GM12892 (cell line): ENCODE results near the gene PKP3.
"Not testable (repeated sequence)": the region's sequence is repeated elsewhere in the genome, so short reads cannot be mapped to it uniquely, and the experiment has no call there.

Source experiments
- DNase-seq: peaks from one replicate; pipeline ENCODE4 v3.0.0; 2011; ENCODE audit not compliant: insufficient read length
- FAIRE-seq: peaks from 2 replicates; lab custom pipeline; 2011; peaks lifted over from hg19 to GRCh38; lab: Jason Lieb, UNC
- POLR2A ChIP-seq: IDR thresholded peaks from 2 replicates; pipeline ENCODE4 v1.6.1; 2011; ENCODE audit warnings: low read depth, low read length, control low read depth
- POLR2AphosphoS5 ChIP-seq: IDR thresholded peaks from 2 replicates; pipeline ENCODE4 v1.6.1; 2011; ENCODE audit warnings: low read depth, low read length, control low read depth
- TAF1 ChIP-seq: IDR thresholded peaks from 2 replicates; pipeline ENCODE4 v1.6.1; 2011; ENCODE audit warnings: low read depth, mild to moderate bottlenecking, control low read depth, low read length, borderline replicate concordance

Gene PKP3

DNA sequence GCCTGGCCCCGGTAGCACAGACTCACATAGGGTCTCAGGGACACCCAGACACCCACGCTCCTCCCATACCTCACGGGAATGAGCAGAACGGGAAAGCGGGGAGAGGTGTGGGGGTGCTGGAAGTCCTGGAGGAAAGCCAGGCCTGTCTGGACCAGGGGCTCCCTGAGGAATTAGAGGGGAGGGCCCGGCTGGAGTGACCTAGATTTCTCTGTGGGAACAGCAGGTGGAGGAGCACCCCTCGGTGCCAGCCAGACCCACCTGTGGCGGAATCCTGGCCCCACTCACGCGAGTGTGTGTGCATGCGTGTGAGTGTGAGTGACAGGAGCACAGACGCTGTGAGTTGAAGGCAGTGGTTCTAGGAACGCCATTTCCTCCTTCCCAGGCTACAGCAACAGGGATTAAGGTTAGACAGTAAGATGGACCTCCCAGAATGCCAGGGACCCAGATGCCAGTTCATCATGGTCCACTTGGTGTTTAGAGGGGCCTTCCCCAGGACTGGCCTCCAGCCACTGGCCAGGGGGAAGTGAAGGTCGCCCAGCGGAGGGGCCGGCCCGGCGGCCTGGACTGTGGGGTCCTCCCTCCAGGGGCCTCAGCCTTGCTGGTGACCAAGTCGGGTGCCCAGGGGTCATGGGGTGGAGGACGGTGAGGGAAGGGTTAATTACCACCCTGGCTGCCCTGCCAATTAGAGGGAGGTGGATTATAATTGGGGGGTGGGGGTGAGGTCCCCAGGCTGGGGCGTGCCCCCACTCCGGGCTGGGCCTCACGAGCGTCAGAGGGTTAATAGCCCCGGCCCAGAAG, 1.0 kb downstream of the PKP3 start:
- no peak for TF ChIP-seq POLR2AphosphoS5
- no peak for TF ChIP-seq TAF1
- TF ChIP-seq POLR2A, result no peak
- FAIRE-seq (no peak), DNase-seq (no peak)

DNA sequence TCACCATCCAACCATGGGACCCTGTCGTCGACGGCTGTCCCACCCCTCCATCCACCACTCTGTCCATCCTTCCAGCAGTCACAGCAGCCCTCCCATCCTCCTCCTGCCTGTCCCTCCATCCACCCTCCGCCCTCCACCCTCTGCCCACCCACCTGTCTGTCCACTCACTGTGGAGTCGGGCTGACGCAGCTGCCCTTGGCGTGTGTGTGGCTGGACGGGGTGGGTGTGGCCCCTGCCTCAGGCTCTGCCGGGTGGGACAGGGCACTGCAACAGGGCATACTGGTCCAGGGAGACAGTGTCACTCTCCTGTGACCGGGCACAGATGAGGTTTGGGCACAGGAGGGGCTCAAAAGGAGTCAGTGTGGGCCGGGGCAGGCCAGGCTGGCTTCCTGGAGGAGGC, 1.9 kb downstream of the PKP3 start:
- no peak for FAIRE-seq
- TF ChIP-seq TAF1, result no peak

DNA sequence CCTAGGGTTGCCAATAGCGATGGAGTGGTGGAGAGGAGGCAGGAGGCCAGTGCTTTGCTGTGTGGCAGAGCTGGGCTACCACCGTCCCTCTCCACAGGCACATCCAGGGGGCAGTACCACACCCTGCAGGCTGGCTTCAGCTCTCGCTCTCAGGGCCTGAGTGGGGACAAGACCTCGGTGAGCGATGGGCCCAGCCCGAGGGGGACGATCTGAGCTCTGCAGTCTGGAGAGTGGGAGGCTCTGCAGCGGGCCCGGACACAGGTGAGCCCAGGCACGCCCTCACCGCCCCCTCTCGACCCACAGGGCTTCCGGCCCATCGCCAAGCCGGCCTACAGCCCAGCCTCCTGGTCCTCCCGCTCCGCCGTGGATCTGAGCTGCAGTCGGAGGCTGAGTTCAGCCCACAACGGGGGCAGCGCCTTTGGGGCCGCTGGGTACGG, 2.5 kb downstream of the PKP3 start:
- DNase-seq (no peak), FAIRE-seq (no peak)
- TF ChIP-seq TAF1 (no peak), POLR2AphosphoS5 (no peak), POLR2A (no peak)

More for the DNA sequence above, 1.9 kb downstream of the PKP3 start:
- DNase-seq, result no peak

DNA sequence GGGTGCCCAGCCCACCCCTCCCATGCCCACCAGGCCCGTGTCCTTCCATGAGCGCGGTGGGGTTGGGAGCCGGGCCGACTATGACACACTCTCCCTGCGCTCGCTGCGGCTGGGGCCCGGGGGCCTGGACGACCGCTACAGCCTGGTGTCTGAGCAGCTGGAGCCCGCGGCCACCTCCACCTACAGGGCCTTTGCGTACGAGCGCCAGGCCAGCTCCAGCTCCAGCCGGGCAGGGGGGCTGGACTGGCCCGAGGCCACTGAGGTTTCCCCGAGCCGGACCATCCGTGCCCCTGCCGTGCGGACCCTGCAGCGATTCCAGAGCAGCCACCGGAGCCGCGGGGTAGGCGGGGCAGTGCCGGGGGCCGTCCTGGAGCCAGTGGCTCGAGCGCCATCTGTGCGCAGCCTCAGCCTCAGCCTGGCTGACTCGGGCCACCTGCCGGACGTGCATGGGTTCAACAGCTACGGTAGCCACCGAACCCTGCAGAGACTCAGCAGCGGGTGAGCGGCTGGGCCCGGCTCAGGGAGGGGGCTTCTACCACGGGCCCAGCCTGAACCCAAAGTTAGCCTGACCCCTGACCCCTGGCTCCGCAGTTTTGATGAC, 3.0 kb downstream of the PKP3 start:
- DNase-seq (peak; percentile 77), FAIRE-seq (no peak)
- TF ChIP-seq TAF1 (no peak), POLR2AphosphoS5 (no peak), POLR2A (no peak)

DNA sequence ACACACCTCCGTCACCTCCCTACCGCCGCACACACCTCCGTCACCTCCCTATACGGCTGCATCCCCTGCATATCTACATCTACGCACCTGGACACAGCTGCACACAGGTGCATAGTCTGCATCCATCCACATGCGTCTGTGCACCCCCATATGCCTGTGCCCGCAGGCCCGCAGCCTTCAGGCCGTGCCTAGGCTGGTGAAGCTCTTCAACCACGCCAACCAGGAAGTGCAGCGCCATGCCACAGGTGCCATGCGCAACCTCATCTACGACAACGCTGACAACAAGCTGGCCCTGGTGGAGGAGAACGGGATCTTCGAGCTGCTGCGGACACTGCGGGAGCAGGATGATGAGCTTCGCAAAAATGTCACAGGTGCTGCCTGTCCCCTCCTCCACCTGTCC, 4.8 kb downstream of the PKP3 start:
- FAIRE-seq (no peak), DNase-seq (no peak)
- TF ChIP-seq POLR2A, result no peak

DNA sequence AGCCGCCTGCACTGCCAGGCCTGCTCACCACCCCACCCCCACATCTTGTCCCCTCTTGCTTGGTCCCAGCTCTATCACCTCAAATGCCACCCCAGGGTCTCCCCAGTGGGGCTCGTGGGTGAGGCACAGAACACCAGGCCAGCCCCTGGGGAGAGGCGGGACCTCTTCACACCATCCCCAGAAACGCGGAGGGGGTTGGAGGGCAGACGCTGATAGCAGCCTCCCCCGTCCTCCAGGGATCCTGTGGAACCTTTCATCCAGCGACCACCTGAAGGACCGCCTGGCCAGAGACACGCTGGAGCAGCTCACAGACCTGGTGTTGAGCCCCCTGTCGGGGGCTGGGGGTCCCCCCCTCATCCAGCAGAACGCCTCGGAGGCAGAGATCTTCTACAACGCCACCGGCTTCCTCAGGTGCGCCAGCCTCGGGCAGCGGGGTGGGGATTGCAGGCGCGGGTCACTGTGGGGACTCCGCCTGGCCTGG, 5.8 kb downstream of the PKP3 start:
- TF ChIP-seq TAF1 (no peak), POLR2A (no peak), POLR2AphosphoS5 (no peak)
- DNase-seq (no peak), FAIRE-seq (no peak)

DNA sequence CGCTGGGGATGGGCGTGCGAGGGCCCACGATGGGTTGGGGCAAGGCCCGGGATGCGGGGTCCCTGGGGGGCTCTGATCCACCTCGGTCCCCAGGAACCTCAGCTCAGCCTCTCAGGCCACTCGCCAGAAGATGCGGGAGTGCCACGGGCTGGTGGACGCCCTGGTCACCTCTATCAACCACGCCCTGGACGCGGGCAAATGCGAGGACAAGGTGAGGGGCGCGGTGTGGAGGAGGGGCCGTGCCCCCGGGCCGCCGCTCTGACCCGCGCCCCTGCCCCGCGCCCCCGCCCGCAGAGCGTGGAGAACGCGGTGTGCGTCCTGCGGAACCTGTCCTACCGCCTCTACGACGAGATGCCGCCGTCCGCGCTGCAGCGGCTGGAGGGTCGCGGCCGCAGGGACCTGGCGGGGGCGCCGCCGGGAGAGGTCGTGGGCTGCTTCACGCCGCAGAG, 6.3 kb downstream of the PKP3 start:
- TF ChIP-seq POLR2AphosphoS5, result no peak
- DNase-seq (no peak), FAIRE-seq (no peak)

DNA sequence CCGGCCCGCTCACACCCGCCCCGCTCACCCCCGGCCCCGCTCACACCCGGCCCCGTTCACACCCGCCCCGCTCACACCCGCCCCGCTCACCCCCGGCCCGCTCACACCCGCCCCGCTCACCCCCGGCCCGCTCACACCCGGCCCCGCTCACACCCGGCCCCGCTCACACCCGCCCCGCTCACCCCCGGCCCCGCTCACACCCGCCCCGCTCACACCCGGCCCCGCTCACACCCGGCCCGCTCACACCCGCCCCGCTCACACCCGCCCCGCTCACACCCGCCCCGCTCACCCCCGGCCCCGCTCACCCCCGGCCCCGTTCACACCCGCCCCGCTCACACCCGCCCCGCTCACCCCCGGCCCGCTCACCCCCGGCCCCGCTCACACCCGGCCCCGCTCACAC, 7.2 kb downstream of the PKP3 start:
- FAIRE-seq, DNase-seq: not testable (repeated sequence)

DNA sequence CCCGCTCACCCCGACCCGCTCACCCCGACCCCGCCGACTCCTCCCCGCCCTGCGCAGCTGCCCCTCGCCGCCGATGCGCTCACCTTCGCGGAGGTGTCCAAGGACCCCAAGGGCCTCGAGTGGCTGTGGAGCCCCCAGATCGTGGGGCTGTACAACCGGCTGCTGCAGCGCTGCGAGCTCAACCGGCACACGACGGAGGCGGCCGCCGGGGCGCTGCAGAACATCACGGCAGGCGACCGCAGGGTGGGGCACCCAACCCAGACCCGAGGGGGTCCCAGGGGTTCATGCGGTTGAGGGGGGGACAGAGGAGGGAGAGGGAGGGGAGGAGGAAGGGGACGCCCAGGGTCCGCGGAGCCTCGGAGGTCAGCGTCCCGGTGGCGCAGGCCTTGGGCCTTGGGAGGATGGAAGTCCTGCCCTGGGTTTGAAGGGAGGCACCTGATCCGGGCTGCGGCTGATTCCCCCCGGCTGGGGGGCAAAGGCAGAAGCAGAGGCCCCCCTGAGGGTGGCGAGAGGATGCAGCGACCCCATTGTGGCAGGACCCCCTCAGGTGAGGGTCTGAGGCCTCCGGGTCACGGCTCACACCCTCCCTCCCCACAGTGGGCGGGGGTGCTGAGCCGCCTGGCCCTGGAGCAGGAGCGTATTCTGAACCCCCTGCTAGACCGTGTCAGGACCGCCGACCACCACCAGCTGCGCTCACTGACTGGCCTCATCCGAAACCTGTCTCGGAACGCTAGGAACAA, 9.2 kb downstream of the PKP3 start:
- no peak for DNase-seq
- TF ChIP-seq POLR2A (no peak), TAF1 (no peak), POLR2AphosphoS5 (no peak)
- FAIRE-seq, result no peak

DNA sequence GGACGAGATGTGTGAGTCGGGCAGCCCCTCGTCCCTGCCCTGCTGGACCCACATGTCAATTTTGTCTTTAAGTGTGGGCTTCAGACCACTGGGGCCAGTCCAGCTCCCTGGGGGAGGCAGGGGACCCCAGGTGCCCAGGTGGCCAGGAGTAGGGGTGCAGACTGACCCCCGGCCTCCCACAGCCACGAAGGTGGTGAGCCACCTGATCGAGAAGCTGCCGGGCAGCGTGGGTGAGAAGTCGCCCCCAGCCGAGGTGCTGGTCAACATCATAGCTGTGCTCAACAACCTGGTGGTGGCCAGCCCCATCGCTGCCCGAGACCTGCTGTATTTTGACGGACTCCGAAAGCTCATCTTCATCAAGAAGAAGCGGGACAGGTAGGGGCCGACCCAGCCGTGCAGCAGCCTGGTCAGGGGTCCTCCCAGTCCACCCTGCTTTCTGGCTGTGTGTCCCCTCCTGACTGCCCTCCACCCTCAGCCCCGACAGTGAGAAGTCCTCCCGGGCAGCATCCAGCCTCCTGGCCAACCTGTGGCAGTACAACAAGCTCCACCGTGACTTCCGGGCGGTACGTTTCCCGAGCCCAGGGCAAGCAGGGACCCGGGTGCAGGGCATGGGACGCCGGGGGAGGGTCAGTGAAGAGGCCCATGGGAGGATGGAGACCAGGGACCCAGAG, 9.9 kb downstream of the PKP3 start:
- DNase-seq (no peak), FAIRE-seq (no peak)
- TF ChIP-seq TAF1 (no peak), POLR2AphosphoS5 (no peak), POLR2A (no peak)

DNA sequence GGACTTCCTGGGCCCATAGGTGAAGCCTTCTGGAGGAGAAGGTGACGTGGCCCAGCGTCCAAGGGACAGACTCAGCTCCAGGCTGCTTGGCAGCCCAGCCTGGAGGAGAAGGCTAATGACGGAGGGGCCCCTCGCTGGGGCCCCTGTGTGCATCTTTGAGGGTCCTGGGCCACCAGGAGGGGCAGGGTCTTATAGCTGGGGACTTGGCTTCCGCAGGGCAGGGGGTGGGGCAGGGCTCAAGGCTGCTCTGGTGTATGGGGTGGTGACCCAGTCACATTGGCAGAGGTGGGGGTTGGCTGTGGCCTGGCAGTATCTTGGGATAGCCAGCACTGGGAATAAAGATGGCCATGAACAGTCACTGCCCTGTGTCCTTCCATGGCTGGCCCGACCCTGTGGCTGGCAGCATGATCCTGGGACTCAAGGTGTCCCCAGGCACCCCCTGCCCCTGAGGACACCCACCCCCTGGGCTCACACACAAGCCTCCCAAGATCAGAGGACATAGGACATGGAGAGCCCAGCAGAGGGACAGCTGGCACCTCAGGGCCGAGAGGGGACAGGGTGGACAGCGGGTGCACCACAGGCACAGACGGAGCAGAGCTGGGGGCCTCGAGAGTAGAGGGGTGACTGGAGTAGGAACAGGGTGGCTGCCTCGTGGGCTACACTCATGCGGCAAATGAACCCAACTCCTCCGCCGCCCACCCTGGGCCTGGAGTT, 10.7 kb downstream of the PKP3 start:
- no peak for TF ChIP-seq TAF1
- no peak for TF ChIP-seq POLR2AphosphoS5
- TF ChIP-seq POLR2A, result no peak
- DNase-seq (no peak), FAIRE-seq (no peak)
